Progenitor cell of endocrine pancreas (in vitro differentiated cells): ENCODE data around the gene AURKA. TPM values are rescaled to one million over a fixed set of nuclear protein-coding genes. Genes with fewer than 3 reads are reported as not detected.
A peak's percentile ranks its signal among the peaks of the same experiment; 100 is the strongest.

ENCODE experiments used
- DNase-seq: peaks from one replicate; pipeline ENCODE4 v3.0.0; 2021; ENCODE audit warnings: low spot score; ENCODE audit not compliant: unreplicated experiment
- H3K27ac Mint-ChIP-seq: 2 replicates; pipeline ENCODE4 v1.8.0; 2021; ENCODE audit warnings: mild to moderate bottlenecking, moderate library complexity, mixed read lengths
- H3K27me3 Mint-ChIP-seq: 2 replicates; pipeline ENCODE4 v1.8.0; 2021; ENCODE audit warnings: mixed read lengths
- H3K36me3 Mint-ChIP-seq: 2 replicates; pipeline ENCODE4 v1.8.0; 2022; ENCODE audit warnings: mixed read lengths; ENCODE audit not compliant: insufficient read depth
- H3K4me1 Mint-ChIP-seq: 2 replicates; pipeline ENCODE4 v1.8.0; 2021; ENCODE audit warnings: low read depth, mixed read lengths
- H3K4me3 Mint-ChIP-seq: 2 replicates; pipeline ENCODE4 v1.8.0; 2021; ENCODE audit warnings: low read depth, mild to moderate bottlenecking, moderate library complexity, mixed read lengths
- H3K9me3 Mint-ChIP-seq: 2 replicates; pipeline ENCODE4 v1.8.0; 2021; ENCODE audit warnings: low read depth, mixed read lengths
- total RNA-seq: library from RNA; stranded (reverse); gene quantifications from 2 replicates; pipeline ENCODE4 v1.2.1, GENCODE V29; 2021
- TF ChIP-seq, protein P1 (sequence below): fragments of 200-600 bp; sonication (generic); IDR thresholded peaks from one replicate; pipeline ENCODE4 v1.5.0; 2021; ENCODE audit warnings: antibody characterized with exemption, mild to moderate bottlenecking; ENCODE audit not compliant: unreplicated experiment

AURKA gene
- total RNA-seq, 1 donor from 2014 or later: 26.1 TPM

DNA sequence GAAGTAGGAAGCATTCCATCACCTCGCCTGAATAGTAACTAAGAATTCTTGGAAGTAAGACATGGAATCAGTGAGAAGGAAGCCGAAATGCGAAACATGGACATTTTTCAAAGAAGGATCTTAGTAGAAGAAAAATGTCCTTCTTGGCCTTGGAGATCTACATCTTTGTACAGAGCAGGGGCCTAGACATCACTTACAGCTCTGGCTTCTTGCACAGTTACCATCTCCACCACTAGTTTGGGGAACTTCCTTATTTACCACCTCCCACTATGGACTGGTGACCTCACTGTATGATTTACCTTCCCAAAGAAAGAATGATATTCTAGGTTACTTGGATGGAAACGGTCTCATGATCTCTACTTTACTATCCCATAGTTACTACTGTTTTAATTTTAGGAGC lies 35.8 kb upstream of the AURKA start:
- Mint-ChIP-seq H3K4me3 (no peak overlapping the region), H3K27me3 (peaks cover 10% of the 10 kb centered on the region), H3K4me1 (peaks cover 2% of the 10 kb centered on the region), H3K36me3 (no peaks in the 10 kb centered on the region), H3K27ac (no peak overlapping the region), H3K9me3 (no peaks in the 10 kb centered on the region)
- TF ChIP-seq, protein P1, sequence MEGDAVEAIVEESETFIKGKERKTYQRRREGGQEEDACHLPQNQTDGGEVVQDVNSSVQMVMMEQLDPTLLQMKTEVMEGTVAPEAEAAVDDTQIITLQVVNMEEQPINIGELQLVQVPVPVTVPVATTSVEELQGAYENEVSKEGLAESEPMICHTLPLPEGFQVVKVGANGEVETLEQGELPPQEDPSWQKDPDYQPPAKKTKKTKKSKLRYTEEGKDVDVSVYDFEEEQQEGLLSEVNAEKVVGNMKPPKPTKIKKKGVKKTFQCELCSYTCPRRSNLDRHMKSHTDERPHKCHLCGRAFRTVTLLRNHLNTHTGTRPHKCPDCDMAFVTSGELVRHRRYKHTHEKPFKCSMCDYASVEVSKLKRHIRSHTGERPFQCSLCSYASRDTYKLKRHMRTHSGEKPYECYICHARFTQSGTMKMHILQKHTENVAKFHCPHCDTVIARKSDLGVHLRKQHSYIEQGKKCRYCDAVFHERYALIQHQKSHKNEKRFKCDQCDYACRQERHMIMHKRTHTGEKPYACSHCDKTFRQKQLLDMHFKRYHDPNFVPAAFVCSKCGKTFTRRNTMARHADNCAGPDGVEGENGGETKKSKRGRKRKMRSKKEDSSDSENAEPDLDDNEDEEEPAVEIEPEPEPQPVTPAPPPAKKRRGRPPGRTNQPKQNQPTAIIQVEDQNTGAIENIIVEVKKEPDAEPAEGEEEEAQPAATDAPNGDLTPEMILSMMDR: no peak
- no peak for DNase-seq

- H3K4me3 Mint-ChIP-seq: no peak overlapping the region
- H3K9me3 Mint-ChIP-seq: no peaks in the 10 kb centered on the region
- TF ChIP-seq, protein P1: no peak
- no peak for DNase-seq
- H3K36me3 Mint-ChIP-seq: no peaks in the 10 kb centered on the region
- peaks cover 10% of the 10 kb centered on the region for H3K27me3 Mint-ChIP-seq
- peaks cover 2% of the 10 kb centered on the region for H3K4me1 Mint-ChIP-seq
- no peak overlapping the region for H3K27ac Mint-ChIP-seq
Observed at GRCh38 chr20:56426926-56427325, 34.9 kb upstream of the AURKA start.

GRCh38 chr20:56426026-56426425 lies 34.0 kb upstream of the AURKA start:
- Mint-ChIP-seq H3K27ac (peak overlapping the region; percentile 62), H3K4me1 (peaks cover 2% of the 10 kb centered on the region), H3K36me3 (no peaks in the 10 kb centered on the region), H3K27me3 (peaks cover 10% of the 10 kb centered on the region), H3K4me3 (no peak overlapping the region), H3K9me3 (no peaks in the 10 kb centered on the region)
- TF ChIP-seq, protein P1: no peak
- DNase-seq: no peak

DNA sequence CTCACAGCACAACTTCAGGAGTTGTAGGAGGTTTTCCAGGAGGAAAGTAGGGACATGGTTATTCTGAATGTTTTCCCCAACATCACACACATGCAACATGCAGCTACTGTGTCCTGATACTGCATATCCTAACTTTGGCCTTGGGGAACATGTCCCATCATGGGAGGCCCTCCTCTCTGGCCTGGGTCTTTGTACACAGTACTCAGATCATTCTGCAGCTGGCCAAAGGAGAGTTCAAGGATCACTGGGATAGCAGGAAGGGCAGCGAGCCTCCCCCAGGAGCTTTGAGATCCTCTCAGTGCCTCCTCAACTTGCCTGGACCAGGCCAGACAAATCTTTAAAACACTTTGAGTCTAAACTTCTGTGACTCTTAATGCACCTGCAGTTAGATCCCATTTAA lies 32.9 kb upstream of the AURKA start:
- H3K4me1 Mint-ChIP-seq: peaks cover 2% of the 10 kb centered on the region
- H3K27ac Mint-ChIP-seq: peak overlapping the region; percentile 73
- no peak for DNase-seq
- TF ChIP-seq, protein P1: no peak
- H3K9me3 Mint-ChIP-seq: no peaks in the 10 kb centered on the region
- no peaks in the 10 kb centered on the region for H3K36me3 Mint-ChIP-seq
- peaks cover 5% of the 10 kb centered on the region for H3K27me3 Mint-ChIP-seq
- H3K4me3 Mint-ChIP-seq: no peak overlapping the region

DNA sequence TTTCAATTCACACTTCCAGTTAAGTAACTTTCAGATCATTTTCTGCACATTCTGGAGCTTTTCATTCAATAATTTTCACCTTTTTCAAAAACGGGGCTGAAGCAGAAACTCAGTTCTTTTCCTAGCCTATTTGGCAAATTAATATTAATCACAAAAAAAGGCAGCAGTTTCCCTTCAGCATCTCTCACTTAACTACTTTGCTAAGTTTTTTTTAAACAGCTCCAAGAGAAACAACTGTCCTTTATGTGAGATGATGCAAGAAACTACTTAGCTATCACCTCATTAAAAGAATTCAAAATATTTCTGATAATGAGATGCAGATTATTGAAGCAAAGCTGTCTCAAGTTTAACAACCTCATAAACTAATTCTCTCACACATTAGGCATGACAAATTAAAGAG lies 31.9 kb upstream of the AURKA start:
- TF ChIP-seq, protein P1: no peak
- H3K27ac Mint-ChIP-seq: no peak overlapping the region
- no peak for DNase-seq
- no peaks in the 10 kb centered on the region for H3K4me1 Mint-ChIP-seq
- no peak overlapping the region for H3K4me3 Mint-ChIP-seq
- H3K9me3 Mint-ChIP-seq: no peaks in the 10 kb centered on the region
- no peaks in the 10 kb centered on the region for H3K36me3 Mint-ChIP-seq
- H3K27me3 Mint-ChIP-seq: no peaks in the 10 kb centered on the region
